Right lobe of liver (tissue), 6 donors: ENCODE measurements around the gene SLC7A11. TPM values are rescaled to one million over a fixed set of nuclear protein-coding genes. Genes with fewer than 3 reads are reported as not detected.

ENCODE experiments used
- ATAC-seq, 4 donors: fragments of 200-7000 bp; cut with Tn5 transposase; one replicate each; pipeline ENCODE4 v1.9.1; 2020; ENCODE audit warnings: mild to moderate bottlenecking in 4 of 4, moderate library complexity in 4 of 4
- DNase-seq, 3 donors: peaks; one replicate each; pipeline ENCODE4 v3.0.0-alpha.2; 2020
- H3K27ac ChIP-seq, 3 donors: fragments of 200-600 bp; one replicate each; pipeline ENCODE4 v1.8.0; 2022
- H3K27me3 ChIP-seq, 2 donors: fragments of 200-600 bp; one replicate each; pipeline ENCODE4 v1.8.0; 2022
- H3K36me3 ChIP-seq, 4 donors: fragments of 200-600 bp; sonication (generic) in 1 of 4; one replicate each; pipeline versions ENCODE4 v1.5.1 to v1.8.0; 2017 to 2022; ENCODE audit warnings: control low read depth in 1 of 4
- H3K4me1 ChIP-seq, 4 donors: fragments of 200-600 bp; sonication (generic) in 1 of 4; one replicate each; pipeline versions ENCODE4 v1.5.1 to v1.8.0; 2017 to 2022; ENCODE audit warnings: control low read depth in 1 of 4
- H3K4me3 ChIP-seq, 3 donors: fragments of 200-600 bp; one replicate each; pipeline ENCODE4 v1.8.0; 2022
- H3K9me3 ChIP-seq, 4 donors: fragments of 200-600 bp; sonication (generic) in 1 of 4; one replicate each; pipeline versions ENCODE4 v1.5.1 to v1.8.0; 2017 to 2022; ENCODE audit warnings: control low read depth in 1 of 4
- CTCF ChIP-seq, 4 donors: fragments of 200-600 bp in 3 of 4; fragments of 450-650 bp in 1 of 4; IDR thresholded peaks; one replicate each; pipeline versions ENCODE4 v1.5.1 to v1.8.0; 2016 to 2022; ENCODE audit warnings: antibody characterized with exemption in 4 of 4, mild to moderate bottlenecking in 2 of 4
- POLR2A ChIP-seq: fragments of 450-650 bp; IDR thresholded peaks from one replicate; pipeline ENCODE4 v1.6.1; 2017; ENCODE audit warnings: antibody characterized with exemption, mild to moderate bottlenecking
- WGBS: methylation state at CpG from one replicate; pipeline ENCODE4 v1.1.6; 2018; ENCODE audit warnings: low coverage, low lambda C conversion rate; ENCODE audit not compliant: insufficient coverage; ENCODE audit errors: missing lambda C conversion rate; 5-methylcytosine and 5-hydroxymethylcytosine counted together
- intact Hi-C, 2 donors: fragments of 100-400 bp; cut with DNase I; formaldehyde crosslinking; loops; one replicate each; pipeline versions ENCODE4 v1.11.2 to v1.14.1; 2022
- total RNA-seq, 6 experiments: library from RNA; depleted of rRNA in 2 of 6; stranded (reverse); fragments of >200 nt in 2 of 6; fragmentation: NEBNext Ultra II Directional in 3 of 6; extraction: Animal tissue kit (Norgen Biotek cat#: 25700) in 3 of 6; gene quantifications; one replicate each; pipeline versions ENCODE4 v1.1.0 to v1.2.4, GENCODE V29; 2016 to 2023
- donor health status: DM: no; HTN: yes; CAD: no.
- donor health status: DM: no; HTN: no; CAD: no.
- donor health status: DM: no; HTN: no; CAD: no.
- donor health status: DM: no; HTN: yes; CAD: no.
- donor health status: DM: no; HTN: yes; CAD: no.

Gene SLC7A11
- total RNA-seq, 6 experiments from 2014 or later, result 0.02 to 1.8 (median 0.35) TPM; not detected in 1

GRCh38 chr4:138188406-138189084 is 53.6 kb downstream of the SLC7A11 start:
- intact Hi-C loops, result loop anchor here in 1 of 2 donors (10.0 kb wide), 1 partner anchor 154 kb away; no protein-coding TSS in a partner anchor
- WGBS, result 81% methylated on average over 5 of the region's 5 CpGs
- Histone ChIP-seq H3K4me3 (no peak overlapping the region), H3K9me3 (no peaks in the 10 kb centered on the region), H3K36me3 (no peaks in the 10 kb centered on the region), H3K27ac (no peak overlapping the region), H3K4me1 (no peaks in the 10 kb centered on the region), H3K27me3 (no peaks in the 10 kb centered on the region)
- no peak for DNase-seq
- TF ChIP-seq POLR2A (no peak), CTCF (IDR thresholded peaks at IDR 0.05) (no peak)
- no peak for ATAC-seq

GRCh38 chr4:138185859-138186645 is 56.1 kb downstream of the SLC7A11 start:
- ATAC-seq (no peak), DNase-seq (no peak)
- Histone ChIP-seq H3K4me1 (peaks cover 0 to 3% (median 0%) of the 10 kb centered on the region in 4 donors), H3K4me3 (no peak overlapping the region), H3K27me3 (no peaks in the 10 kb centered on the region), H3K36me3 (no peaks in the 10 kb centered on the region), H3K27ac (no peak overlapping the region), H3K9me3 (no peaks in the 10 kb centered on the region)
- intact Hi-C loops, result loop anchor here in 1 of 2 donors (10.0 kb wide), 1 partner anchor 151 kb away; no protein-coding TSS in a partner anchor
- TF ChIP-seq CTCF (IDR thresholded peaks at IDR 0.05) (no peak), POLR2A (no peak)
- WGBS, result 69% methylated on average over 9 of the region's 13 CpGs

- intact Hi-C loops, result loop anchor here in 1 of 2 donors (10.0 kb wide), 1 partner anchor 150 kb away; no protein-coding TSS in a partner anchor
- no peak overlapping the region for H3K4me3 ChIP-seq
- H3K27ac ChIP-seq, result no peak overlapping the region
- DNase-seq (no peak), ATAC-seq (no peak)
- H3K36me3 ChIP-seq, result no peaks in the 10 kb centered on the region
- WGBS, result 54% methylated on average over 1 of the region's 1 CpG
- peaks cover 0 to 4% (median 0%) of the 10 kb centered on the region in 4 donors for H3K4me1 ChIP-seq
- H3K9me3 ChIP-seq, result no peaks in the 10 kb centered on the region
- no peaks in the 10 kb centered on the region for H3K27me3 ChIP-seq
- no peak for TF ChIP-seq POLR2A
- TF ChIP-seq CTCF (IDR thresholded peaks at IDR 0.05), result no peak
Measured at GRCh38 chr4:138184886-138185285, 57.3 kb downstream of the SLC7A11 start.

GRCh38 chr4:138182838-138183426 is 59.2 kb downstream of the SLC7A11 start:
- intact Hi-C loops, result loop anchor here in 1 of 2 donors (10.0 kb wide), 1 partner anchor 148 kb away; no protein-coding TSS in a partner anchor

More at GRCh38 chr4:138182838-138183426, 59.2 kb downstream of the SLC7A11 start:
- TF ChIP-seq POLR2A (no peak), CTCF (IDR thresholded peaks at IDR 0.05) (peak; percentile 69 to 75 (median 72))
- Histone ChIP-seq H3K27ac (no peak overlapping the region), H3K4me1 (peaks cover 0 to 4% (median 0%) of the 10 kb centered on the region in 4 donors), H3K27me3 (no peaks in the 10 kb centered on the region), H3K36me3 (no peaks in the 10 kb centered on the region), H3K4me3 (no peak overlapping the region), H3K9me3 (no peaks in the 10 kb centered on the region)
- ATAC-seq (peak; percentile 73 to 86 (median 79)), DNase-seq (no peak)
- WGBS, result 46% methylated on average over 6 of the region's 6 CpGs
